ENCODE data around the gene AQP12B.

AQP12B gene

DNA sequence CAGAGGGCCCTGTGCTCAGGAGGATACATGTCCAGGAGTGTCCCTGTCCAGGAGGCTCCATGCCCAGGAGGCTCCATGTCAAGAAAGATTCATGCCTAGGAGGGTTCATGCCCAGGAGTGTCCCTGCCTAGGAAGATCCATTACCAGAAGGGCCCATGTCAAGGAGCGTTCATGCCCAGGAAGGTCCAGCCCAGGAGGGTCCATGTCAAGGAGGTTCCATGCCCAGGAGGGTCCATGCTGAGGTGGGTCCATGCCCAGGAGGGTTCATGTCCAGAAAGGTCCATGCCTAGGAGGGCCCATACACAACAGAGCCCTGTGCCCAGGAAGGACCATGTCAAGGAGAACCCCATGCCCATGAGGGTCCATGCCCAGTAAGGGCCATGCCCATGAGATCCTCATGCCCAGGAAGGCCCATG, 50.4 kb downstream of the AQP12B start:
- no peak for DNase-seq (ENCODE audit: low spot score)

DNA sequence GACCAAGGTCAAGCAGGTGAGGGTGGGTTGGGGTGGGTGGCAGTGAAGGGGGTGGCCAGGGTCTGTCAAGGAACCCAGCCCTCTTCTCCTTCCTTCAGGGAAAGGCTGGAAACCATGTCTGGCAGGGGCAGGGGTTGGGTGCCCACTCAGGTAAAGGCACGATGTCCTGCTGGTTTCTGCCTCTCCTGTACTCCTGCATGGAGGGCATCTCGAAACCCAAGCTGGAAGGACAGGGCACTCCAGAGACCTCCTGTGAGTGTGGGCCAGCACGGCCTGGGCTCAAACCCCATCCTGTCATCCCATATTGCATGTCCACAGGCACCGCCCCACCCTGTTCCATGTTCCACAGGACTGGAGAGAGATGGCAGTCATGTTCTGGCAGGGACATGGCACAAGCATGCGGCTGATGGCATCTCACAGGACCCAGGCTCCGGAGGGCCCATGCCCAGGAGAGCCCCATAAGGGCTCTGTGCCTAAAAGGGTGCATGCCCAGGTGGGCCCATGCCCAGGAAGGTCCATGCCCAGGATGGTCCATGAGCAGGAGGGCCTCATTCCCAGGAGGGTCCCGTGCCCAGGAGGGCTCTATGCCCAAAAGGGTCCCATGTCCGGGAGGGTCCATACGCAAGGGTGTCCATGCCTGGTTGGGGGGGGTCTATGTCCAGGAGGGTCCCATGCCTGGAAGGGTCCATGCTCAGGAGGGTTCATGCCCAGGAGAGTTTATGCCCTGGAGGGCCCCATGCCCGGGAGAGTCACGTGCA, 51.0 kb downstream of the AQP12B start:
- DNase-seq (ENCODE audit: low spot score) = no peak

DNA sequence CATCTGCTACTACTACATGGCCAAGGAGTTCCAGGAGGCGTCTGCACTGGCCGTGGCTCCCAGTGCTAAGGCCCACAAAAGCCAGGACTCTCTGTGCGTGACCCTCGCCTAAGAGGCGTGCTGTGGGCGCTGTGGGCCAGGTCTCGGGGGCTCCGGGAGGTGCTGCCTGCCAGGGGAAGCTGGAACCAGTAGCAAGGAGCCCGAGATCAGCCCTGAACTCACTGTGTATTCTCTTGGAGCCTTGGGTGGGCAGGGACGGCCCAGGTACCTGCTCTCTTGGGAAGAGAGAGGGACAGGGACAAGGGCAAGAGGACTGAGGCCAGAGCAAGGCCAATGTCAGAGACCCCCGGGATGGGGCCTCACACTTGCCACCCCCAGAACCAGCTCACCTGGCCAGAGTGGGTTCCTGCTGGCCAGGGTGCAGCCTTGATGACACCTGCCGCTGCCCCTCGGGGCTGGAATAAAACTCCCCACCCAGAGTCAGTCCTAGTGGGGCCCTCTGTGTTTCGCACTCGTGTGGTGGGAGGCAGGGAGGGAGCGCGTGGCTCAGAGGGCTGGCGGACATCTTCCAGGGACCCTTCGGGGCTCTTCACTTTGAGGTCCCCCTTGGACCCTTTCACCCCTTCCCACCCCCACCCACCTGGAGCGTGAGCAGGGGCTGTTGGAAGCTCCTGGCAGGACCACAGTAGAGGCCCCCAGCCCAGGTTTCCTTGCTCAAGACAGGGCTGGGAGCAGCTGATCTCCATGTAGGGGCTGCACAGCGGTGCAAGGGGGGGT, 51.7 kb downstream of the AQP12B start:
- no peak for DNase-seq (ENCODE audit: low spot score)

DNA sequence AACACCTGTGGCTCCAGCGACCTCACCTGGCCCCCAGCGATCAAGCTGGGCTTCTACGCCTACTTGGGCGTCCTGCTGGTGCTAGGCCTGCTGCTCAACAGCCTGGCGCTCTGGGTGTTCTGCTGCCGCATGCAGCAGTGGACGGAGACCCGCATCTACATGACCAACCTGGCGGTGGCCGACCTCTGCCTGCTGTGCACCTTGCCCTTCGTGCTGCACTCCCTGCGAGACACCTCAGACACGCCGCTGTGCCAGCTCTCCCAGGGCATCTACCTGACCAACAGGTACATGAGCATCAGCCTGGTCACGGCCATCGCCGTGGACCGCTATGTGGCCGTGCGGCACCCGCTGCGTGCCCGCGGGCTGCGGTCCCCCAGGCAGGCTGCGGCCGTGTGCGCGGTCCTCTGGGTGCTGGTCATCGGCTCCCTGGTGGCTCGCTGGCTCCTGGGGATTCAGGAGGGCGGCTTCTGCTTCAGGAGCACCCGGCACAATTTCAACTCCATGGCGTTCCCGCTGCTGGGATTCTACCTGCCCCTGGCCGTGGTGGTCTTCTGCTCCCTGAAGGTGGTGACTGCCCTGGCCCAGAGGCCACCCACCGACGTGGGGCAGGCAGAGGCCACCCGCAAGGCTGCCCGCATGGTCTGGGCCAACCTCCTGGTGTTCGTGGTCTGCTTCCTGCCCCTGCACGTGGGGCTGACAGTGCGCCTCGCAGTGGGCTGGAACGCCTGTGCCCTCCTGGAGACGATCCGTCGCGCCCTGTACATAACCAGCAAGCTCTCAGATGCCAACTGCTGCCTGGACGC, 52.5 kb downstream of the AQP12B start:
- DNase-seq (ENCODE audit: low spot score) = no peak

DNA sequence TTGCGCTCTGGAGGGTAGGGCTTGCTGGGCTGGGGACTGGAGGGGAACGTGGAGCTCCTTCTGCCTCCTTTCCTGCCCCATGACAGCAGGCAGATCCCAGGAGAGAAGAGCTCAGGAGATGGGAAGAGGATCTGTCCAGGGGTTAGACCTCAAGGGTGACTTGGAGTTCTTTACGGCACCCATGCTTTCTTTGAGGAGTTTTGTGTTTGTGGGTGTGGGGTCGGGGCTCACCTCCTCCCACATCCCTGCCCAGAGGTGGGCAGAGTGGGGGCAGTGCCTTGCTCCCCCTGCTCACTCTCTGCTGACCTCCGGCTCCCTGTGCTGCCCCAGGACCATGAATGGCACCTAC, 53.1 kb downstream of the AQP12B start:
- no peak for DNase-seq (ENCODE audit: low spot score)

DNA sequence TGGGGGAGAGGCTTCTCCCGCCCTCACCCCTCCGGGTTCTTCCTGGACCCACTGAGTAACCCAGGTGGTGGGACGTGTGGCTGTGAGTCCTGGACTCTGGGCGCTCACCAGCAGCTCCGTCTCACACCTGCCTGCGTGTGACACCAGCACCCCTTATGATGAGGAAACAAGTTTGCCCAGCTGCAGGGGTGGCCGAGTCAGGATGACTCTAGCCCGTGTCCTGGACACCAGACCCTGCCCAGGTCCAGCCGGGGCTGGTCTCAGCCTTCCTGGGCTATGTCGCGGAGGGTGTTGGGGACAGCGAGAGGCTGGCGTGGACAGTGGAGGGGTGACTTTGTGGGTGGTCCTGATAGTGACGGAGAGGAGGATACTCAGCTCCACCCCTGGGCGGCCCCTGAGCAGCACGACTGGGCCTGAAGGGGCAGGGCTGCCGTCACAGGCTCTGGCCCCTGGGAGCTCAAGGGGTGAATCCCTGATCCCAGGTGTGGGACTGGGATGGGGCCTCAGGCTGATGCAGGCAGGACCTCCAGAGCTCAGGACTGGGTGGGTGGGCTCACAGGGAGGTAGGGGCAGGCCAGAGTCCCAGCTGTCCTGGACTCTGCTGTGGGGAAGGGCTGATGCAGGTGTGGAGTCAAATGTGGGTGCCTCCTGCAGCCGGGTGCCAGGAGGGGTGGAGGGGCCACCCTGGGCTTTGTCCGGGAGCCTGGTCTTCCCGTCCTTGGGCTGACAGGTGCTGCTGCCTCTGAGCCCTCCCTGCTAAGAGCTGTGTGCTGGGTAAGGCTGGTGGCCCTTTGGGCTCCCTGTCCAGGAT, 53.7 kb downstream of the AQP12B start:
- DNase-seq (ENCODE audit: low spot score) = no peak

DNA sequence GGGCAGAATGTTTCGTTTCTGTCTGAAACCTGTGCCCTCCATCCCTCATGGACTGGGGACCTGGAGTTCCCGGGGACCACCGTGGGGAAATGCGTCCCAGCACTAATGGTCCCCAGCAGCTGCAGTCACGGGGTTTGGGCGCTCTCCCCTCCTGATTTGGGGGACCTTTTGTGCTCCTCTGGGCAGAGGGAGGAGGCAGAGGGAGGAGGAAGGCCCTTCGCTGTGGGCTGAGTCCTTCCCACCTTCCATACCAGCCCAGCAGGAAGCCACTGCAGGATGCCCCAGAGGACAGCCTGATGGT, 54.2 kb downstream of the AQP12B start:
- DNase-seq (ENCODE audit: low spot score) = no peak

DNA sequence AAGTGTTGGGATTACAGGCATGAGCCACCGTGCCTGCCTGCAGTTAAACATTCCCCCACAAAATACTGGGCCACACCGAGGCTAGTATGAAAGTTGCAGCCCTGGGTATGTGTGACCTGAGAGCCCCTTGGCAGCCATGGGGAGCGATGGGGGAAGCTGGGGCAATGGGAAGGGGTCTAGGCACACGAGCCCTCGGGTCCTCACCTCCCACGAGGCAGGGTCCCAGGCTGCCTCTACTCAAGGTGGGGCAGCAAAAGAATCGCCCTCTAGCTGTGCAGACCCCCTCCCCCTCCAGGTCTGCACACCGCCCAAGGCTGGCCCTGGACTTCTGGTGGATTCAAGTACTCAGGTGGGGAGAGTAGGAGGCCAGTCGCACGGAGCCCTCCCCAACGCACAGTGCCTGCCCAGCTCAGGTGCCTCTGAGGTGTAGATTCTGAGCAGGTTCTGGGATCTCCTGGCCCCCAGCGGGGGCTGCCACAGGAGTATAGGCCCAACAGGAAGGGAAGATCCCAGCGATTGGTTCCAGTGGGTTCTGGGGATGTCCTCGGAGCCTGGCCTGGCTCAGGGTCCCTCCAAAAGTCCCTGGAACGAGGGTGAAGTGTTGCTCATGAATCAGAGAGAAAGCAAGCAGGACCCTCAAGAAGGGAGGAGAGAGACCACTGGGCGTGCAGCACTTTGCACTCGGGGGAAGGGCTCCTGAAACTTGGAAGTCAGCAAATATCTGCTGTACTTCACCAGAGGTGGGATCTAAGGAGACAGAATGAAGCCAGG, 54.8 kb downstream of the AQP12B start:
- DNase-seq (ENCODE audit: low spot score) = no peak

DNA sequence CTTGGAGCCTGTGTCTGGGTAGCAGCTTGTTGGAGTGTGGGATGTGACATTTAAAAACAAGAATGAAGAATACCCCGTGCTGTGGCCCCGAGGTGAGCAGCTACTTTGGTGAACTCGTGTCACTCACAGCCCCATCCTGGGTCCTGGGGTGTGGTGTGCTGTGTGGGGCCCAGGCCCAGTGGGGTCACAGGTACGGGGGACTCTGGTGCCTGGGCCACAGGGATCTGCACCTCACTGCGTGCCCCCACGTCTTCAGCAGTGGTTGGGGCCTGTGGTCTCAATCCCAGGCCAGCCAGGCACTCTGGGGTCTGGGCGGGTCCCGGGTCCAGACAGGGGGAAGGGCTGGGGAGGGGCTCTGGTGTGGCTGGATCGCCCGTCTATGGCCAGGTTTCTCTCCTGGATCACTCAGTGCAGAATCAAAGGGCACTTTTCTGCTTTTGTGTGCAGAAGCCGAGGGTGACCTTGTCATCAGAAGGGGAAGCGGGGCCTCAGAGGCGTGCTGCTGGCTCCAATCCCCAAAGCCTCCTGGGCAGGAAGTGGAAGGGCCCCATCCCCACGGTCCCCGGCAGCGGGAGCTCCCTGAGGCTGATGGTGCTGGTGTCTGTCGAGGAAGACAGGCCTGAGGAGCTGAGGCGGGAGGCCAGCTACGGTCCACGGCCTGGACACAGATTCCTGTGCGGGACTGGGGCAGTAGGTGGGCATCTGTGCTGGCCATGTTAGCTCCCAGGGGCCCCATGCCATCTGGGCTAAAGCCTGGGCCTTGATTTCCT, 56.0 kb downstream of the AQP12B start:
- DNase-seq (ENCODE audit: low spot score) = no peak

Data from kidney capillary endothelial cell (primary cell).